ENCODE measurements around the gene ZNHIT3. TPM values are rescaled to one million over a fixed set of nuclear protein-coding genes. Genes with fewer than 3 reads are reported as not detected.

Gene ZNHIT3
- total and polyA plus RNA-seq, 2 experiments from 2014 or later, result 50.5 to 128 TPM

GRCh38 chr17:36506249-36506826 is 19.9 kb downstream of the ZNHIT3 start:
- no peaks in the 10 kb centered on the region for H3K4me1 Mint-ChIP-seq
- Histone ChIP-seq H4K20me1 (replicated peaks; ENCODE audit: insufficient read depth) (peaks cover 4% of the 10 kb centered on the region), H3K4me1 (ENCODE audit: insufficient read depth) (no peaks in the 10 kb centered on the region), H2AFZ (no peak overlapping the region), H3K27ac (ENCODE audit: low read depth) (no peak overlapping the region), H3K9me2 (ENCODE audit: insufficient read depth) (no peaks in the 10 kb centered on the region), H3K79me2 (replicated peaks; ENCODE audit: insufficient read depth) (no peaks in the 10 kb centered on the region), H3F3A (replicated peaks; ENCODE audit: low read depth) (no peaks in the 10 kb centered on the region), H3K4me2 (no peak overlapping the region), H3K4me3 (no peak overlapping the region), H3K36me3 (ENCODE audit: insufficient read depth) (peaks cover 15% of the 10 kb centered on the region), H3K27me3 (ENCODE audit: insufficient read depth) (no peaks in the 10 kb centered on the region)
- ATAC-seq, result no peak
- TF ChIP-seq JUNB (IDR thresholded peaks at IDR 0.05; ENCODE audit: unreplicated experiment) (no peak), ZNF114 (CRISPR knock-in tag; IDR thresholded peaks at IDR 0.05) (no peak), ETS1 (IDR thresholded peaks at IDR 0.05) (no peak), ZNF462 (CRISPR knock-in tag; IDR thresholded peaks at IDR 0.05) (no peak), EZH2 (IDR thresholded peaks at IDR 0.05; ENCODE audit: low read depth, unreplicated experiment) (no peak), CREB1 (CRISPR knock-in tag; IDR thresholded peaks at IDR 0.05; ENCODE audit: low read depth) (no peak), EZH2phosphoT487 (IDR thresholded peaks at IDR 0.05; ENCODE audit: unreplicated experiment) (no peak), CTCF (conservative IDR thresholded peaks at IDR 0.05; ENCODE audit: low read depth in 2 of 2) (no peak), STAT1 (IDR thresholded peaks at IDR 0.05; ENCODE audit: unreplicated experiment) (no peak), REST (IDR thresholded peaks at IDR 0.05; ENCODE audit: unreplicated experiment) (no peak), POLR2AphosphoS5 (IDR thresholded peaks at IDR 0.05; ENCODE audit: low read depth) (no peak), NANOG (IDR thresholded peaks at IDR 0.05; ENCODE audit: borderline replicate concordance) (no peak), ZNF331 (CRISPR knock-in tag; IDR thresholded peaks at IDR 0.05; ENCODE audit: low read depth) (no peak)
- H3K9me3 Mint-ChIP-seq, result no peaks in the 10 kb centered on the region
- H3K36me3 Mint-ChIP-seq (ENCODE audit: low read depth), result peaks cover 94% of the 10 kb centered on the region
- H3K4me3 Mint-ChIP-seq, result no peak overlapping the region
- H3K27me3 Mint-ChIP-seq (ENCODE audit: insufficient read depth, low read depth, poor library complexity), result peaks cover 8% of the 10 kb centered on the region
- DNase-seq (ENCODE audit: low spot score), result no peak
- H3K27ac Mint-ChIP-seq, result no peak overlapping the region
